ENCODE results near the gene SFTA2.

- no peak for TF ChIP-seq FOXP2 (optimal IDR thresholded peaks at IDR 0.05; ENCODE audit: borderline replicate concordance, extremely low read depth, extremely low read length, insufficient read depth)
- TF ChIP-seq POLR2AphosphoS5 (IDR thresholded peaks at IDR 0.05; ENCODE audit: low read depth, low read length) = no peak
- no peak for TF ChIP-seq TAF1 (IDR thresholded peaks at IDR 0.05; ENCODE audit: borderline replicate concordance, insufficient read depth, low read length)
- no peak for TF ChIP-seq REST (IDR thresholded peaks at IDR 0.05; ENCODE audit: insufficient read depth in 1 of 2, low read depth in 2 of 2, low read length in 2 of 2)
- no peak for TF ChIP-seq SIN3A (IDR thresholded peaks at IDR 0.05; ENCODE audit: borderline replicate concordance, insufficient read depth, low read length)
Measured at GRCh38 chr6:30939473-30939872, 7.5 kb upstream of the SFTA2 start.

Measured in PFSK-1 (cell line).